NCI-H2227 treated with DMSO at 0.1 percent for 48 hours (cell line): Measurements from ENCODE around the gene PTPA.

Source experiments
- DNase-seq: peaks from one replicate; lab custom pipeline; 2025; lab: John Stamatoyannopoulos, UW

PTPA gene

GRCh38 chr9:129081388-129081904 lies 29.8 kb upstream of the PTPA start:
- DNase-seq, result peak; percentile 36

- DNase-seq, result no peak
These were observed 27.1 kb upstream of the PTPA start for GRCh38 chr9:129084087-129084486.

GRCh38 chr9:129089246-129089645 lies 22.0 kb upstream of the PTPA start:
- DNase-seq, result no peak

GRCh38 chr9:129093602-129094386 lies 17.4 kb upstream of the PTPA start:
- DNase-seq, result no peak

DNA sequence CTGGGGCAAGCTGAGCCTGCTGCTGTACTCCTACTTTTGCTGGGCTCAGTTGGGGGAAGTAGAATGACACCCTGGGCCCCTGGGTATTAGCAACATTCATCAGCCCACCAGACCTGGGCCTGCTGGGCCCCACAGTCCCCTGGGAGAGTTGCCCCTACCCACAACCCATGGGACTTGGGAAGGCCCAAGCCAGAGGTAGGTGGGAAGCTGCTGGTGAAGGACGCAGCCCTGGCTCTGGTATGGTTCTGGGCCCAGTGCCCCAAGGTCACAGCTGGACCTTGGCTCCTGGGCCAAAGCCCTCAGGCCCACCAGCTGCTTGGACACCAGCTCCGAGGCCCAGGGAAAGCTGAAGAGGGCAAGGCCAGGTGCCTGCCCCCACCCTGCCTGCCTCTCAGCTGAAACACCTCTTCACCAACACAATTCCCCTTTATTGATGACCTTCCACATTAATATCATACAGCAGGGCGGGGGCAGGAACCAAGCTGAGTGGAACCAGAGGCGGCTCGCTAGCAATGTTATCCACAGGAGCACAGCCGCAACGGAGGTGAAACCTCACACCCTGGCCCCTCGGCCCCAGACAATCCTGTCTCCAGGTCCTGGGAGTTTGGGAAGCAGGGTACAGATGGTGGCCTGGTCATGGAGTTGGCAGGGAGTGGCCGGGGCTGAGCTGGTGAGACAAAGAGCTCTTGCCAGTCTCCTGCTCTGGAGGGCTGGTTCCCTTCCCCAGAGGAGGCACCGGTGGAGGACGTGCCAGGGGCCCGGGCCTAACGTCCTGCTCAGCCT lies 16.6 kb upstream of the PTPA start:
- DNase-seq, result no peak

GRCh38 chr9:129095170-129095667 lies 16.0 kb upstream of the PTPA start:
- DNase-seq, result no peak

DNA sequence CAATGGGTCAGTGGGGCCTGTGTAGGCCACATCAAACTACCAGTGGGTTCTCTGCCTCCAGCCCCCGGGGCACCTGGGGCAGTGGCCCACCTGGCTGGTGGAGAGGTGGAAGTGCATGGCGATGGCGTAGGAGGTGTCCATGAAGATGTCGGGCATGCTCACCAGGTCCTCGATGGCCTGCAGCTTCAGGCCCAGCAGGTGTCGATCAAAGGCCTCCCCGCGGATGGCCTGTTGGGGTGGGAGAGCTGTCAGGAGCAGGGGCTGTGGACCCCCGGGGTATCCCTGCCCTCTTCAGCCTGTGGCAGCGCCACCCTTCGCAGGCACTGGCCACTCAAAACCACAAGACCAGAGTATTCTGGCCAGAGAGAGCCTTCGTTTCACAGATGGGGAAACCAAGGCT lies 15.3 kb upstream of the PTPA start:
- DNase-seq, result no peak

DNA sequence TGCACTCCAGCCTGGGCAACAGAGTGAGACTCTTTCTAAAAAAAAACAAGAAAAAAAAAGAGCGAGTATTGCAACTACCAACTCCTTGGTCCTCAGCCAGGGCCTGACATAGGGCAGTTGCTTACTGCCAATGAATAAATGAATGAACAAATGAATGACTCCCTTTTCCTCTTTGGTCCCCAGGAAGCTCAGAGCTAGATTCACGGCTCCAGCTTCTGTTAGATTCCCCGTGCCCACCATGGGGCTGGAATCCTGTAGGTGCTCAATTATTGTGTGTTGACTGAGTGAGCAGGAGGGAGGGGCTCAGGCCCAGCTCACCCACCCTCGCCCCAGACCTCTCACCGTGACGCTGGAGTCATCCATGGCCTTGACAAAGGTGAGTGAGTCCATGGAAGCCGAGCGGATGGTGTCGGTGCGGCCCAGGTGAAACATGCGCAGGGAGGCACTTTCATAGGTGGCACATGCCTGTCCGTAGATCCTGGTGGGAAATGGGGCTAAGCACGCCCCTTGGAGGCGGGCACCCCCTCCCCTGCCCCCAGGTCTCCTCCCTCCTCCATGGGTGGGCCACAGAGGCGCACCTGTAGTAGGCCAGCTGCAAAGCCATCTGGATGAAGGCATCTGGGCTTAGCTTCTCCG lies 13.4 kb upstream of the PTPA start:
- no peak for DNase-seq

DNA sequence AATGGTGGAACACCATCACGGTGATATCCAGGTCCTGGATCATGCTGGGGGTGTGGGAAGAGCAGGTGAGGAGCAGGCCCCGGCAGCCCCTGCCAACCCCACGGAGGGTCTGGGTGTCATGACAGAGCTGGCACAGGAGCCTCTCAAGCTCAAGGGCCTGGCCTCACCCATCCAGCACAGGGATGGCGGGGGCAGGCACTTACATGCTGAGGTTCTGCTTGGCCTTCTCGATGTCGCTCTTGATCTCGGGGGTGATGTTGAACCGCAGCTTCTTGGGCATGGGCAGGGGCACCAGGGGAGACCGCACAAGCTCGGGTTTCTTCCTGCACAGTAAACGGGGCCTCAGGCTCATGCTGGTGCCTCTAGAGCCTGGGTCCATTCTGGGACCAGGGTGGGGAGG lies 12.9 kb upstream of the PTPA start:
- no peak for DNase-seq

DNA sequence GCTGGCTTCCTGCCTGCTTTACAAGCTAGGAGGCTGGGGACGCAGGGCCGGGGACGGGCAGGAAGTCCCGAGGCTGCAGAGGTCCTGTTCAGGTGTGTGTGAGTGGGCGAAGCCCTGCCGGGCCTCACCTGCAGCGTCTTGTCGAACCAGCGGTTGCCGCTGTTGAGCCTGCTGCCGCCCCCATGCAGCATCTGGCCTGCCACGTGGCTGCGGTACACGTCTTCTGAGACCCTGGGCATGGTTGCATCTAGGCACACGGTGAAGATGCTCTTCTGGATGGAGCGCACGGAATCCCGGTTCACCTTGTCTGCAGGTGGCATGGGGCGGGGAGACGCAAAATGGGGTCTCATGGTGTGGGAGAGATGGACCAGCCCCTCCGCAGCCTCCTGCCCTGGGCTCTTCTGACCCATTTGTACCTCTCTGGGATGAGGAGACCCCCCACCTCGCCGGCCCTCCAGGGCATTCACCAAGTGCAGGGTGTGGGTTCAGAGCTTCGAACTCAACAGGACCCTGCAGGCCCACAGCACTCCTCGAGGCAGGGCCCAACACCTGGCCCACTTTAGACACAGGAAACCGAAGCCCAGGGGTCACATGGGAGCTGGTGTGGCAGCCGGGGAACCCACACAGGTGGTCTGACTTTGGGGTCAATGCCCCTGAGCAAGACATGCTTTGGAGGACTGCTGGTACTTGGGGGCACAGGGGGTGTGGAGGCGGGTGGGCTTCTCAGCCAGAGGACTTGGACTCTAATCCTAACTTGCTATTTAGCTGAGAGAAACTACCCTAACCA lies 10.6 kb upstream of the PTPA start:
- DNase-seq, result no peak

DNA sequence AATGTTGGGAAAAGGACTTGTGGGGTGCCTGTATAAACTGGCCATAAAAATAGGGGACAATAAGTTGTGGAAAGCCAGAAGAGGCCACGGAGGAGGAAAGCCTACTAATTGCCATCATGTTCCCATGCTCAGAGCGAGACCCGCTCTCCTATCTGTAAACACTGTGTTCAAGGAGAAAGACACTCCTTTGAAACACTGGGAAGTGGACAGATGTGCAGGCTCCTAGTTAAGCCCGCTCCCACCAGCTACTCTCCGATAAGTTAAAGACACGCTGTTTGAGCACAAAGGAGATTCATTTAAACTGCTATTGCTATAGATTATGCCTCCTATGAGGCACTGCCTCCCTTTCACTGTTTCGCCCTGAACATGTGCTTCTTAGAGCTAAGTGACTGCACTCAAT lies 9.9 kb upstream of the PTPA start:
- DNase-seq, result no peak

- no peak for DNase-seq
These were observed 9.1 kb upstream of the PTPA start for GRCh38 chr9:129102095-129102525.

DNA sequence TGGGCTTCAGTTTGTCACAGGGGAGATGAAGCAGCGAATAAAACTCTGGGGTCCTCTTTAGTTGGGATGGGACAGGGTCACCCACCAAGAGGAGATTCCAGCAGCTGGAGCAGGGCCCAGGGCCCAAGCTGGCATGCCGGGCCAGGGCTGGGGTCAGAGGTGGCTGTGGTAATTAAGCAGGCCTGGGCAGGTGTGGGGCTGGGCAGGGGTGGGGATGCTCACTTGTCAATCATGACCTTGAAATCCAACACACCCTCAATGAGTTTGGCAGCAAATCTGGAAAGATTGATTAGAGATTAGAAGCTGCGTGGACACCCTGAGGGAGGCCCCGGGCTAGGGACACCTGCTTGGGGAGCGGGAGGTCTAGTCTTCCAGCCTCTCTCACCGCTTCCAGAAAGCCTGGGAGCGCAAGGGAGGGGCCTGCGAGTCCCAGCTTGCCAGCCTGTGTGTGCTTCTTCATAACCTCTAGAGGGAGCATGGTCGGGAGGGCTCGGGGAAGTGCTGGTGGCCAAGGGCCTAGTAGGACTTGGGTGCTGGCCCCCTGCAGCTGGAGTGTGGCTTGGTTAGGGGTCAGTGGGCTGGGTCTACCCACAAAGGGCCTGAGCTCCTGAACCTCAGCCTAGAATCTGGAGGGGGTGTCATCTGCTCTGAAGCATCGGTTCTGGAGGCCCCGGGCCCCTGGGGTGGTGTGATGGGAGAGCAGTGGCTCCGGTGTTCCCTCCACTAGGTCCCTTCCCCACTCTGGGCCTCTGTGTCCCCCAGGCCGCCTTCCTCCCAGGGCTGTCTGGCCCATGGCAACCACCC lies 8.2 kb upstream of the PTPA start:
- no peak for DNase-seq

DNA sequence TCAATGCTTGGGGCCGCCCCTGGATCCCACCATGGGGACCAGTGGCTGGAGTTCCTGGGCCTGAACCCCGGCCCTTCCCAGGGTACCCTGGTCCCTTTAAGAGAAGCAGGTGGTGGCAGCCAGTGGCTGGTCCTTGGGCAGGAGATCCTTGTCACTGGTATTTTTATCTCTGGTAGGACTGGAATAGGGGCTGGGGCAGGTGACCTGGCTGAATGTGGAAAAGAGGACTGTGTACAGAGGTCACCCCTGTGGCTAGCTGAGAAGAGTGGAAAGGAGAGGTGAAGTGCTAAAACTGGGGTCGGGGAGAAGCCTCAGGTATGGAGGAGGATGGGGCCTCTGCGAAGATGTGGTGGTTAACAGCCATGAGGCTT lies 7.6 kb upstream of the PTPA start:
- no peak for DNase-seq

DNA sequence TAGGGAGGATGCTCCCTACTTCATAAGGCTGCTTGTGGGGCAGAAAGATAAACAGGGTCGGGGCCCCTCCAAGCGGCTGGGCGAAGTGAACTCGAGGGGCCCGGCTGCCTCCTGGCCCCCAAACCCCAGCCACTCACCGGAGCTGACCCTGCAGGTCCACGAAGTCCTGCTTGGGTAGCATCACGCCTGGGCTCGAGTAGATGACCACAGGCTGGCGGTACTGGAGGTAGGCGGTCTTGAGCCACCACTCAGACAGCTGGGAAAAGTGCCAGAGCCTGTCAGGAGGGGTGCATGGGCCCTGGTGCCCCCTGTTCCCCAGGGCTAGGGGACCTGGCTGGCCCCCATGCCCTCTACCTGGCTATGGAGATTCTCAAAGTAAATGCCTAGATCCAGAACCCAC lies 7.2 kb upstream of the PTPA start:
- DNase-seq, result no peak

- no peak for DNase-seq
These were observed 5.1 kb upstream of the PTPA start for GRCh38 chr9:129105857-129106694.

DNA sequence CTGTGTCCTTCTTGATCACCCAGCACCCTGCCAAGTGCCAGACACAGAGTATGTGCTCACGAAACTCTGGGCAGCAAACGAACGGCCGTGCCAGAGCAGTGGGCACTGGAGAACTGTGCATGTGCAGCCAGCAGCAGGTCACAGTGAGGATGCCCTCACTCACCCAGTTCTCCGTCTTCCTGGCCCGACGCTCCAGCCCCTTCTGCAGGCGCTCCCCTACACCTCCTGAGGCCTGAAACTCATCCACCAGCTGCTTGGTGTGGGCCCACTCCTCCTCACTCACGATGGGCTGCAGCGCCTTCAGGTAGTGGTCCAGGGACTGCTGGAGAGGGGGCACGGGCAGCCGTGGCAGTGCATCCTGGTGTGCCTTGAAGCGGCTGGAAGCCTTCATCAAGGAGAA lies 3.6 kb upstream of the PTPA start:
- no peak for DNase-seq

GRCh38 chr9:129108083-129108804 lies 3.0 kb upstream of the PTPA start:
- no peak for DNase-seq

DNA sequence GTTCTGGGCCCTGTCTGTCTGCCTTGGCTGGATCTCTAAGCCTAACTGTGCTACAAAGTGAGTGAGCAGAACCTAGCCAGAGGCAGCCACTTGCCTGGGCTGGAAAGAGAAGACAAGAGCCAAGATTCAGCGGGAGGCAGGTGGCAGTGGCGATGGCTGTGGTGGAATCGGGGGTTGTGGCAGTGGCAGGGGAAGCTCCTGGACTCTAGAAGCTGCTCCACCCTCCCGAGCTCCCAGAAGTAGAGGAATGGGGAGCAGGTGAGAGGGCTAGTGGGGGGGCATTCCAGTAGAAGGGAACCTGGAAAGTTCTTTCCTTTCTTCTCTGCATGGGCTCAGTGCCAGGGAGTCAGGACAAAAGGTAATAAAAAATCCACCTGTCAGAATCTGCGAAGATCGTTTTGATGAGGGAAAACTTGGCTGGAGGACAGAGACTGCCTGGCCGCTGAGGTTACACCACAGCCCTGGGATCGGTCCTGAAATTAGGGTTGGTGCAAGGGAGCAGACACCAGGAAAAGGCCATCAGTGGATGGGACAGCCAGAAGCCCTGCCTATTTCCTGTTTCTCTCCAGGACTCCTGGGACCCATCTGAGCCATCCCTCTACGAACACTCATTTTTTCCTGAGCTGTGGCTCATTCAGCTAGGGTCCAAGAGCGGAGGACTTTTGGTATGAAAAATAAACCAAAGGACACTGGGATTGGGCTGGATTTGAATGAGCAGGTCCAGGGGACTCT lies 2.2 kb upstream of the PTPA start:
- DNase-seq, result no peak
